Neural cell (in vitro differentiated cells): Measurements from ENCODE around the gene RABL3. TPM values are rescaled to one million over a fixed set of nuclear protein-coding genes. Genes with fewer than 3 reads are reported as not detected.

Source experiments
- H2AFZ ChIP-seq: fragments of 200-600, 300-800 bp; sonication (generic), shearing (Covaris generic); 2 replicates; pipeline ENCODE4 v1.6.0; 2014; ENCODE audit warnings: low read depth, mild to moderate bottlenecking, antibody characterized with exemption, low read length, moderate library complexity
- H3F3A ChIP-seq: fragments of 200-600 bp; shearing (Covaris generic); 2 replicates; pipeline ENCODE4 v1.6.1; 2016; ENCODE audit warnings: mild to moderate bottlenecking, moderate library complexity, mixed read lengths, antibody characterized with exemption, low read length; ENCODE audit not compliant: insufficient read depth, poor library complexity, severe bottlenecking
- H3K27ac ChIP-seq: fragments of 200-600, 300-800 bp; sonication (generic), shearing (Covaris generic); 2 replicates; pipeline ENCODE4 v1.5.1; 2014; ENCODE audit warnings: mild to moderate bottlenecking, low read length, moderate library complexity
- H3K27me3 ChIP-seq: fragments of 300-800, 200-600 bp; sonication (generic), shearing (Covaris generic); 2 replicates; pipeline ENCODE4 v1.6.0; 2014; ENCODE audit warnings: mild to moderate bottlenecking, low read depth, low read length, moderate library complexity; ENCODE audit not compliant: insufficient read depth
- H3K36me3 ChIP-seq: fragments of 300-800, 200-600 bp; sonication (generic), shearing (Covaris generic); 2 replicates; pipeline ENCODE4 v1.5.1; 2014; ENCODE audit warnings: mild to moderate bottlenecking, antibody characterized with exemption, low read length, moderate library complexity; ENCODE audit not compliant: insufficient read depth
- H3K4me2 ChIP-seq: fragments of 300-800, 200-600 bp; sonication (generic), shearing (Covaris generic); 2 replicates; pipeline ENCODE4 v1.6.0; 2014; ENCODE audit warnings: mild to moderate bottlenecking, low read length
- H3K4me3 ChIP-seq: fragments of 300-800, 200-600 bp; sonication (generic), shearing (Covaris generic); 2 replicates; pipeline ENCODE4 v1.5.1; 2014; ENCODE audit warnings: mild to moderate bottlenecking, low read length, moderate library complexity
- H3K79me2 ChIP-seq: fragments of 200-600 bp; shearing (Covaris generic); replicated peaks from 2 replicates; pipeline ENCODE4 v1.6.0; 2014; ENCODE audit warnings: mild to moderate bottlenecking, low read length, moderate library complexity; ENCODE audit not compliant: insufficient read depth
- H3K9ac ChIP-seq: fragments of 300-800, 200-600 bp; sonication (generic), shearing (Covaris generic); 2 replicates; pipeline ENCODE4 v1.6.1; 2016; ENCODE audit warnings: mild to moderate bottlenecking, low read length, mixed read lengths
- H3K9me2 ChIP-seq: fragments of 200-600 bp; shearing (Covaris generic); 2 replicates; pipeline ENCODE4 v1.6.1; 2016; ENCODE audit warnings: mild to moderate bottlenecking, low read length, mixed read lengths; ENCODE audit not compliant: insufficient read depth
- H3K9me3 ChIP-seq: fragments of 200-600, 300-800 bp; sonication (generic), shearing (Covaris generic); 2 replicates; pipeline ENCODE4 v1.6.1; 2016; ENCODE audit warnings: mild to moderate bottlenecking, mixed run types, low read length, moderate library complexity, mixed read lengths
- H4K20me1 ChIP-seq: fragments of 200-600 bp; shearing (Covaris generic); 2 replicates; pipeline ENCODE4 v1.6.1; 2016; ENCODE audit warnings: mild to moderate bottlenecking, mixed run types; ENCODE audit not compliant: insufficient read depth
- EP300 ChIP-seq: fragments of 450-650 bp; conservative IDR thresholded peaks from 2 replicates; pipeline ENCODE4 v1.6.1; 2014; ENCODE audit warnings: antibody characterized with exemption, mild to moderate bottlenecking, moderate library complexity; ENCODE audit not compliant: poor library complexity, severe bottlenecking
- EZH2 ChIP-seq: fragments of 200-600, 300-800 bp; shearing (Covaris generic), sonication (generic); IDR thresholded peaks from 2 replicates; pipeline ENCODE4 v1.6.1; 2014; ENCODE audit warnings: antibody characterized with exemption, low read length, borderline replicate concordance, mild to moderate bottlenecking; ENCODE audit not compliant: insufficient read depth, poor library complexity, severe bottlenecking
- MXI1 ChIP-seq: fragments of 450-650 bp; conservative IDR thresholded peaks from 2 replicates; pipeline ENCODE4 v1.6.1; 2014; ENCODE audit warnings: antibody characterized with exemption, mild to moderate bottlenecking; ENCODE audit not compliant: poor library complexity, severe bottlenecking
- POLR2AphosphoS5 ChIP-seq: IDR thresholded peaks from 2 replicates; pipeline ENCODE4 v1.6.1; 2012
- RAD21 ChIP-seq: fragments of 450-650 bp; conservative IDR thresholded peaks from 2 replicates; pipeline ENCODE4 v1.6.1; 2014; ENCODE audit warnings: antibody characterized with exemption, mild to moderate bottlenecking, moderate library complexity
- SMC3 ChIP-seq: fragments of 450-650 bp; conservative IDR thresholded peaks from 2 replicates; pipeline ENCODE4 v1.6.1; 2014; ENCODE audit warnings: antibody characterized with exemption, mild to moderate bottlenecking, moderate library complexity; ENCODE audit not compliant: poor library complexity
- TAF1 ChIP-seq: IDR thresholded peaks from 2 replicates; pipeline ENCODE4 v1.6.1; 2012; ENCODE audit warnings: low read depth
- polyA plus RNA-seq: library from polyadenylated mRNA; depleted of rRNA; stranded (reverse); fragments of >200 nt; gene quantifications from 2 replicates; pipeline ENCODE4 v1.2.3, GENCODE V29; 2014
- TF ChIP-seq, protein P1 (sequence below): fragments of 450-650 bp; IDR thresholded peaks from 2 replicates; pipeline ENCODE4 v1.5.1; 2014; ENCODE audit warnings: antibody characterized with exemption, mild to moderate bottlenecking, moderate library complexity; ENCODE audit not compliant: poor library complexity, severe bottlenecking
- TF ChIP-seq, protein P2 (sequence below): IDR thresholded peaks from 2 replicates; pipeline ENCODE4 v1.6.1; 2012; ENCODE audit warnings: borderline replicate concordance

The RABL3 gene
- polyA plus RNA-seq, 1 donor from 2014 or later: 14.7 TPM

- H4K20me1 ChIP-seq: no peaks in the 10 kb centered on the region
Observed at GRCh38 chr3:120765830-120766493, 23.6 kb upstream of the RABL3 start.

GRCh38 chr3:120764206-120764605 is 21.9 kb upstream of the RABL3 start:
- H3K4me3 ChIP-seq: no peak overlapping the region
- H3K9ac ChIP-seq: no peak overlapping the region
- H4K20me1 ChIP-seq: no peaks in the 10 kb centered on the region
- no peaks in the 10 kb centered on the region for H3K9me3 ChIP-seq
- H3K27me3 ChIP-seq: no peaks in the 10 kb centered on the region
- H3K4me2 ChIP-seq: no peak overlapping the region
- no peaks in the 10 kb centered on the region for H3F3A ChIP-seq
- H3K79me2 ChIP-seq: peaks cover 6% of the 10 kb centered on the region
- TF ChIP-seq TAF1 (no peak), EZH2 (no peak), RAD21 (no peak), SMC3 (no peak), MXI1 (no peak), EP300 (no peak), POLR2AphosphoS5 (no peak)
- TF ChIP-seq, protein P1, sequence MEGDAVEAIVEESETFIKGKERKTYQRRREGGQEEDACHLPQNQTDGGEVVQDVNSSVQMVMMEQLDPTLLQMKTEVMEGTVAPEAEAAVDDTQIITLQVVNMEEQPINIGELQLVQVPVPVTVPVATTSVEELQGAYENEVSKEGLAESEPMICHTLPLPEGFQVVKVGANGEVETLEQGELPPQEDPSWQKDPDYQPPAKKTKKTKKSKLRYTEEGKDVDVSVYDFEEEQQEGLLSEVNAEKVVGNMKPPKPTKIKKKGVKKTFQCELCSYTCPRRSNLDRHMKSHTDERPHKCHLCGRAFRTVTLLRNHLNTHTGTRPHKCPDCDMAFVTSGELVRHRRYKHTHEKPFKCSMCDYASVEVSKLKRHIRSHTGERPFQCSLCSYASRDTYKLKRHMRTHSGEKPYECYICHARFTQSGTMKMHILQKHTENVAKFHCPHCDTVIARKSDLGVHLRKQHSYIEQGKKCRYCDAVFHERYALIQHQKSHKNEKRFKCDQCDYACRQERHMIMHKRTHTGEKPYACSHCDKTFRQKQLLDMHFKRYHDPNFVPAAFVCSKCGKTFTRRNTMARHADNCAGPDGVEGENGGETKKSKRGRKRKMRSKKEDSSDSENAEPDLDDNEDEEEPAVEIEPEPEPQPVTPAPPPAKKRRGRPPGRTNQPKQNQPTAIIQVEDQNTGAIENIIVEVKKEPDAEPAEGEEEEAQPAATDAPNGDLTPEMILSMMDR: no peak
- TF ChIP-seq, protein P2, sequence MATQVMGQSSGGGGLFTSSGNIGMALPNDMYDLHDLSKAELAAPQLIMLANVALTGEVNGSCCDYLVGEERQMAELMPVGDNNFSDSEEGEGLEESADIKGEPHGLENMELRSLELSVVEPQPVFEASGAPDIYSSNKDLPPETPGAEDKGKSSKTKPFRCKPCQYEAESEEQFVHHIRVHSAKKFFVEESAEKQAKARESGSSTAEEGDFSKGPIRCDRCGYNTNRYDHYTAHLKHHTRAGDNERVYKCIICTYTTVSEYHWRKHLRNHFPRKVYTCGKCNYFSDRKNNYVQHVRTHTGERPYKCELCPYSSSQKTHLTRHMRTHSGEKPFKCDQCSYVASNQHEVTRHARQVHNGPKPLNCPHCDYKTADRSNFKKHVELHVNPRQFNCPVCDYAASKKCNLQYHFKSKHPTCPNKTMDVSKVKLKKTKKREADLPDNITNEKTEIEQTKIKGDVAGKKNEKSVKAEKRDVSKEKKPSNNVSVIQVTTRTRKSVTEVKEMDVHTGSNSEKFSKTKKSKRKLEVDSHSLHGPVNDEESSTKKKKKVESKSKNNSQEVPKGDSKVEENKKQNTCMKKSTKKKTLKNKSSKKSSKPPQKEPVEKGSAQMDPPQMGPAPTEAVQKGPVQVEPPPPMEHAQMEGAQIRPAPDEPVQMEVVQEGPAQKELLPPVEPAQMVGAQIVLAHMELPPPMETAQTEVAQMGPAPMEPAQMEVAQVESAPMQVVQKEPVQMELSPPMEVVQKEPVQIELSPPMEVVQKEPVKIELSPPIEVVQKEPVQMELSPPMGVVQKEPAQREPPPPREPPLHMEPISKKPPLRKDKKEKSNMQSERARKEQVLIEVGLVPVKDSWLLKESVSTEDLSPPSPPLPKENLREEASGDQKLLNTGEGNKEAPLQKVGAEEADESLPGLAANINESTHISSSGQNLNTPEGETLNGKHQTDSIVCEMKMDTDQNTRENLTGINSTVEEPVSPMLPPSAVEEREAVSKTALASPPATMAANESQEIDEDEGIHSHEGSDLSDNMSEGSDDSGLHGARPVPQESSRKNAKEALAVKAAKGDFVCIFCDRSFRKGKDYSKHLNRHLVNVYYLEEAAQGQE: no peak
- H3K36me3 ChIP-seq: no peaks in the 10 kb centered on the region
- no peak overlapping the region for H2AFZ ChIP-seq
- no peak overlapping the region for H3K27ac ChIP-seq
- H3K9me2 ChIP-seq: no peaks in the 10 kb centered on the region

More at GRCh38 chr3:120765830-120766493, 23.6 kb upstream of the RABL3 start:
- H3K9me2 ChIP-seq: no peaks in the 10 kb centered on the region
- no peaks in the 10 kb centered on the region for H3K27me3 ChIP-seq
- H2AFZ ChIP-seq: no peak overlapping the region
- no peak overlapping the region for H3K27ac ChIP-seq
- H3K79me2 ChIP-seq: peaks cover 6% of the 10 kb centered on the region
- TF ChIP-seq SMC3 (no peak), EZH2 (no peak), RAD21 (no peak), POLR2AphosphoS5 (no peak), EP300 (no peak), TAF1 (no peak), MXI1 (no peak)
- TF ChIP-seq, protein P2: no peak
- TF ChIP-seq, protein P1: no peak
- H3K4me3 ChIP-seq: no peak overlapping the region
- H3K4me2 ChIP-seq: no peak overlapping the region
- H3F3A ChIP-seq: no peaks in the 10 kb centered on the region
- H3K9ac ChIP-seq: no peak overlapping the region
- H3K9me3 ChIP-seq: no peaks in the 10 kb centered on the region
- no peaks in the 10 kb centered on the region for H3K36me3 ChIP-seq
